HL-60 (cell line): ENCODE measurements around the gene SLC13A2.

Experiments
- CTCF ChIP-seq: IDR thresholded peaks from one replicate; pipeline ENCODE4 v1.5.1; 2011; ENCODE audit warnings: low read length, control low read depth, inconsistent platforms; ENCODE audit not compliant: insufficient read depth
- GABPA ChIP-seq: IDR thresholded peaks from 2 replicates; pipeline ENCODE4 v1.6.1; 2012; ENCODE audit warnings: low read depth
- POLR2AphosphoS5 ChIP-seq: IDR thresholded peaks from 2 replicates; pipeline ENCODE4 v1.6.1; 2012; ENCODE audit warnings: low read depth
- SPI1 ChIP-seq: IDR thresholded peaks from 2 replicates; pipeline ENCODE4 v1.6.1; 2012; ENCODE audit warnings: low read depth, mild to moderate bottlenecking, borderline replicate concordance
- TF ChIP-seq, protein P1 (sequence below): IDR thresholded peaks from 2 replicates; pipeline ENCODE4 v1.6.1; 2012; ENCODE audit warnings: low read depth; ENCODE audit not compliant: insufficient replicate concordance

- no peak for TF ChIP-seq CTCF
- TF ChIP-seq POLR2AphosphoS5 = no peak
- TF ChIP-seq, protein P1, sequence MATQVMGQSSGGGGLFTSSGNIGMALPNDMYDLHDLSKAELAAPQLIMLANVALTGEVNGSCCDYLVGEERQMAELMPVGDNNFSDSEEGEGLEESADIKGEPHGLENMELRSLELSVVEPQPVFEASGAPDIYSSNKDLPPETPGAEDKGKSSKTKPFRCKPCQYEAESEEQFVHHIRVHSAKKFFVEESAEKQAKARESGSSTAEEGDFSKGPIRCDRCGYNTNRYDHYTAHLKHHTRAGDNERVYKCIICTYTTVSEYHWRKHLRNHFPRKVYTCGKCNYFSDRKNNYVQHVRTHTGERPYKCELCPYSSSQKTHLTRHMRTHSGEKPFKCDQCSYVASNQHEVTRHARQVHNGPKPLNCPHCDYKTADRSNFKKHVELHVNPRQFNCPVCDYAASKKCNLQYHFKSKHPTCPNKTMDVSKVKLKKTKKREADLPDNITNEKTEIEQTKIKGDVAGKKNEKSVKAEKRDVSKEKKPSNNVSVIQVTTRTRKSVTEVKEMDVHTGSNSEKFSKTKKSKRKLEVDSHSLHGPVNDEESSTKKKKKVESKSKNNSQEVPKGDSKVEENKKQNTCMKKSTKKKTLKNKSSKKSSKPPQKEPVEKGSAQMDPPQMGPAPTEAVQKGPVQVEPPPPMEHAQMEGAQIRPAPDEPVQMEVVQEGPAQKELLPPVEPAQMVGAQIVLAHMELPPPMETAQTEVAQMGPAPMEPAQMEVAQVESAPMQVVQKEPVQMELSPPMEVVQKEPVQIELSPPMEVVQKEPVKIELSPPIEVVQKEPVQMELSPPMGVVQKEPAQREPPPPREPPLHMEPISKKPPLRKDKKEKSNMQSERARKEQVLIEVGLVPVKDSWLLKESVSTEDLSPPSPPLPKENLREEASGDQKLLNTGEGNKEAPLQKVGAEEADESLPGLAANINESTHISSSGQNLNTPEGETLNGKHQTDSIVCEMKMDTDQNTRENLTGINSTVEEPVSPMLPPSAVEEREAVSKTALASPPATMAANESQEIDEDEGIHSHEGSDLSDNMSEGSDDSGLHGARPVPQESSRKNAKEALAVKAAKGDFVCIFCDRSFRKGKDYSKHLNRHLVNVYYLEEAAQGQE = no peak
- TF ChIP-seq GABPA = no peak
- no peak for TF ChIP-seq SPI1
These were observed 24.5 kb downstream of the SLC13A2 start for GRCh38 chr17:28497931-28498330.
